Camera-type eye (tissue), 1 donor: ENCODE results near the gene ENGASE. TPM values are rescaled to one million over a fixed set of nuclear protein-coding genes. Genes with fewer than 3 reads are reported as not detected.

Experiments used
- total RNA-seq: library from RNA; depleted of rRNA; stranded (reverse); fragments of >200 nt; gene quantifications from one replicate; pipeline ENCODE4 v1.2.3, GENCODE V29; 2014

Gene ENGASE
- 33.9 TPM for total RNA-seq

GRCh38 chr17:79074649-79075445, at the start of gene ENGASE:
Gene ENGASE (plus strand): TSS chr17:79074824. CDS start chr17:79074945, 121 bp downstream.

Other genes starting within 250 kb of the ENGASE start
- 60.9 TPM for gene USP36, start 234.0 kb upstream of the ENGASE start, total RNA-seq
- 11.7 TPM for gene CEP295NL, start 171.6 kb upstream of the ENGASE start, total RNA-seq
- gene TIMP2, start 149.4 kb upstream of the ENGASE start, total RNA-seq, result 119 TPM
- gene LGALS3BP, start 94.9 kb upstream of the ENGASE start, total RNA-seq, result 129 TPM
- 27.5 TPM for gene CANT1, start 65.1 kb upstream of the ENGASE start, total RNA-seq
- 16.8 TPM for gene C1QTNF1, start 50.7 kb upstream of the ENGASE start, total RNA-seq